CD8-positive, alpha-beta memory T cell (primary cell): ENCODE results near the gene DLX1. TPM values are rescaled to one million over a fixed set of nuclear protein-coding genes. Genes with fewer than 3 reads are reported as not detected.
A peak's percentile ranks its signal among the peaks of the same experiment; 100 is the strongest.

Experiments used
- CTCF ChIA-PET: fragments of 350-600 bp; sonication (Branson Sonifier 250); formaldehyde crosslinking; loops from one replicate; lab custom pipeline; 2021; ENCODE audit warnings: antibody characterized with exemption; lab: Charles Lee
- POLR2A ChIA-PET: fragments of 350-600 bp; sonication (Branson Sonifier 250); formaldehyde crosslinking; loops from one replicate; lab custom pipeline; 2021; ENCODE audit warnings: antibody characterized with exemption; lab: Charles Lee
- DNase-seq, 5 donors: peaks; one replicate each; pipeline versions ENCODE4 v3.0.0 to v3.0.0-alpha.2; 2020 to 2022; ENCODE audit warnings: mixed read lengths in 1 of 5
- H3K27ac ChIP-seq: one replicate; pipeline ENCODE4 v1.7.0; 2013; ENCODE audit warnings: low read depth, mild to moderate bottlenecking, low read length, moderate library complexity
- H3K27me3 ChIP-seq: 2 replicates; pipeline ENCODE4 v1.7.0; 2013; ENCODE audit warnings: low read length, mild to moderate bottlenecking; ENCODE audit not compliant: insufficient read depth, poor library complexity, severe bottlenecking
- H3K36me3 ChIP-seq: 2 replicates; pipeline ENCODE4 v1.7.0; 2013; ENCODE audit warnings: mild to moderate bottlenecking, low read length, moderate library complexity; ENCODE audit not compliant: insufficient read depth
- H3K4me1 ChIP-seq: 2 replicates; pipeline ENCODE4 v1.7.0; 2013; ENCODE audit warnings: mild to moderate bottlenecking, low read length, moderate library complexity; ENCODE audit not compliant: insufficient read depth
- H3K4me3 ChIP-seq: 2 replicates; pipeline ENCODE4 v1.7.0; 2013; ENCODE audit warnings: mild to moderate bottlenecking, low read length
- H3K9me3 ChIP-seq: 2 replicates; pipeline ENCODE4 v1.7.0; 2013; ENCODE audit warnings: mild to moderate bottlenecking, low read length
- H3K27ac Mint-ChIP-seq, 8 donors: one replicate each; pipeline ENCODE4 v1.8.0; 2020 to 2021; ENCODE audit warnings: mixed read lengths in 8 of 8, mild to moderate bottlenecking in 6 of 8, inconsistent platforms in 3 of 8, moderate library complexity in 3 of 8
- H3K27me3 Mint-ChIP-seq, 2 donors: one replicate each; pipeline ENCODE4 v1.8.0; 2020 to 2021; ENCODE audit warnings: mixed read lengths in 2 of 2, mild to moderate bottlenecking in 1 of 2, moderate library complexity in 1 of 2
- H3K36me3 Mint-ChIP-seq, 3 donors: one replicate each; pipeline ENCODE4 v1.8.0; 2020 to 2021; ENCODE audit warnings: mixed read lengths in 3 of 3, inconsistent platforms in 1 of 3, mild to moderate bottlenecking in 1 of 3
- H3K4me1 Mint-ChIP-seq, 3 donors: one replicate each; pipeline ENCODE4 v1.8.0; 2020 to 2021; ENCODE audit warnings: mixed read lengths in 3 of 3, inconsistent platforms in 1 of 3, mild to moderate bottlenecking in 1 of 3
- H3K4me3 Mint-ChIP-seq, 7 donors: one replicate each; pipeline ENCODE4 v1.8.0; 2020 to 2021; ENCODE audit warnings: mixed read lengths in 7 of 7, mild to moderate bottlenecking in 6 of 7, moderate library complexity in 4 of 7, inconsistent platforms in 2 of 7
- H3K9me3 Mint-ChIP-seq, 5 donors: one replicate each; pipeline ENCODE4 v1.8.0; 2020 to 2022; ENCODE audit warnings: mixed read lengths in 5 of 5, mild to moderate bottlenecking in 3 of 5, moderate library complexity in 2 of 5, inconsistent platforms in 1 of 5
- polyA plus RNA-seq: library from polyadenylated mRNA; unstranded; fragments of 300-500 nt; fragmentation: Illumina TruSeq; gene quantifications from one replicate; pipeline ENCODE4 v1.2.3, GENCODE V29; 2021
- total RNA-seq, 2 experiments: library from RNA; stranded (reverse); gene quantifications; one replicate each; pipeline ENCODE4 v1.2.3, GENCODE V29; 2021

DLX1 gene
- total RNA-seq (not detected), polyA plus RNA-seq (not detected)

GRCh38 chr2:172085460-172086159, at the start of gene DLX1:
DLX1 (plus strand) TSS chr2:172085507; CDS start chr2:172085678, 171 bp downstream.
- H3K27ac ChIP-seq, result peak within 1 kb of the TSS; percentile 71
- H3K27ac Mint-ChIP-seq, result peak within 1 kb of the TSS in 6 of 8 donors; percentile 31 to 92 (median 76)
- CTCF ChIA-PET, result interaction anchor here (0.8 to 2.2 kb wide), 3 partner anchors 10 to 21 kb away, joined by 3 to 9 read pairs (median 3); no protein-coding TSS in a partner anchor
- H3K27me3 Mint-ChIP-seq, result peaks cover 98 to 100% of the 10 kb centered on the region in 2 donors
- H3K27me3 ChIP-seq, result peaks cover 100% of the 10 kb centered on the region
- DNase-seq, result peak in 1 of 5 donors; percentile 11
- H3K9me3 ChIP-seq, result no peaks in the 10 kb centered on the region
- no peaks in the 10 kb centered on the region for H3K36me3 ChIP-seq
- peak within 1 kb of the TSS; percentile 78 to 92 (median 81) for H3K4me3 Mint-ChIP-seq
- H3K4me3 ChIP-seq, result peak within 1 kb of the TSS; percentile 46
- peaks cover 0 to 2% (median 0%) of the 10 kb centered on the region in 3 donors for H3K36me3 Mint-ChIP-seq
- H3K9me3 Mint-ChIP-seq, result peaks cover 3 to 43% (median 20%) of the 10 kb centered on the region in 5 donors
- peaks cover 57% of the 10 kb centered on the region for H3K4me1 ChIP-seq
- POLR2A ChIA-PET, result no interaction called here
- peaks cover 48 to 61% (median 59%) of the 10 kb centered on the region in 3 donors for H3K4me1 Mint-ChIP-seq

GRCh38 chr2:172038121-172038520, 47.2 kb upstream of the DLX1 start:
- Mint-ChIP-seq H3K27ac (no peak overlapping the region), H3K9me3 (no peaks in the 10 kb centered on the region), H3K4me3 (no peak overlapping the region), H3K36me3 (peaks cover 0 to 3% (median 0%) of the 10 kb centered on the region in 3 donors), H3K4me1 (no peaks in the 10 kb centered on the region), H3K27me3 (no peaks in the 10 kb centered on the region)
- no peaks in the 10 kb centered on the region for H3K27me3 ChIP-seq
- H3K36me3 ChIP-seq, result no peaks in the 10 kb centered on the region
- POLR2A ChIA-PET, result no interaction called here
- no peak for DNase-seq
- H3K4me1 ChIP-seq, result no peaks in the 10 kb centered on the region
- no peak overlapping the region for H3K4me3 ChIP-seq
- CTCF ChIA-PET, result interaction anchor here (0.9 kb wide), 1 partner anchor 12 kb away, joined by 3 read pairs; no protein-coding TSS in a partner anchor
- no peak overlapping the region for H3K27ac ChIP-seq
- H3K9me3 ChIP-seq, result no peaks in the 10 kb centered on the region

- ChIA-PET POLR2A (no interaction called here), CTCF (interaction anchor here (0.9 kb wide), 1 partner anchor 11 kb away, joined by 3 read pairs; no protein-coding TSS in a partner anchor)
- no peak for DNase-seq
- Histone ChIP-seq H3K9me3 (no peaks in the 10 kb centered on the region), H3K27ac (no peak overlapping the region), H3K4me1 (no peaks in the 10 kb centered on the region), H3K36me3 (no peaks in the 10 kb centered on the region), H3K27me3 (no peaks in the 10 kb centered on the region), H3K4me3 (no peak overlapping the region)
- H3K9me3 Mint-ChIP-seq, result no peaks in the 10 kb centered on the region
- peaks cover 0 to 3% (median 0%) of the 10 kb centered on the region in 3 donors for H3K36me3 Mint-ChIP-seq
- no peak overlapping the region for H3K27ac Mint-ChIP-seq
- no peaks in the 10 kb centered on the region for H3K4me1 Mint-ChIP-seq
- no peaks in the 10 kb centered on the region for H3K27me3 Mint-ChIP-seq
- H3K4me3 Mint-ChIP-seq, result no peak overlapping the region
Observed at GRCh38 chr2:172038604-172039003, 46.7 kb upstream of the DLX1 start.

DNA sequence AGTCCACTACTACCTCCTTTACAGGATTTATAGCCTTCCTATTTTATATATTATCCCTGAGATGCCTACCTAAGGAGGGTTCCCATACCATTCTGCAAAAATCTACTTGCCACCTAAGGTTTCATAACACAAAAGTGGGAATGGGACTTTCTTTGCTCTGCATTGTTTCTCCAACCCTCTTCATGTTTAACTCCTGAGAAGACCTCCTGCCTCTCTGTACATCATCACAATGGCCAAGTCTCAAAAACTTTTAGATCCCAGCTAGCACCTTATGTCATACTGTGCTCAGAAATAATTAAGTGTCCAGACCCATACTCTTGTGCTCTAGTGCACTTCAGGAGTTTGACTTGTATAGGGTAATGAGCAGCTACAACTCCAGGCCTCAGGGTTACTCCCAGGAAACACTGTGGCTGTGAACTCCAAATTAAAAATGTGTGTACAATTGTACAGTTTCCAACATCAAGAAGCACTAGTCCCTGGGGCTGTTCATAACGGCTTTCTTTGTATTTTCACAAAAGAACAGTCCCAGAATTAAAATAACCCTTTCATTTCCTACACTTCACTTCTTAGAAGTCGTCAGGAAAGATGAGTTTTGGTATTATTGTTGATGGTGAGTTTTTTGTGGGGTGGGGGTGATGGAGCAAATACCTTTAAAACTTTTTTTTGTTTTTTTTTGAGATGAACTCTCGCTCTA, 46.1 kb upstream of the DLX1 start:
- H3K9me3 ChIP-seq, result no peaks in the 10 kb centered on the region
- DNase-seq, result no peak
- no peaks in the 10 kb centered on the region for H3K27me3 Mint-ChIP-seq
- H3K36me3 Mint-ChIP-seq, result peaks cover 0 to 3% (median 0%) of the 10 kb centered on the region in 3 donors
- no peaks in the 10 kb centered on the region for H3K27me3 ChIP-seq
- no peak overlapping the region for H3K4me3 Mint-ChIP-seq
- ChIA-PET CTCF (no interaction called here), POLR2A (no interaction called here)
- H3K27ac Mint-ChIP-seq, result no peak overlapping the region
- no peaks in the 10 kb centered on the region for H3K4me1 Mint-ChIP-seq
- no peak overlapping the region for H3K27ac ChIP-seq
- no peaks in the 10 kb centered on the region for H3K9me3 Mint-ChIP-seq
- no peaks in the 10 kb centered on the region for H3K4me1 ChIP-seq
- no peaks in the 10 kb centered on the region for H3K36me3 ChIP-seq
- no peak overlapping the region for H3K4me3 ChIP-seq

DNA sequence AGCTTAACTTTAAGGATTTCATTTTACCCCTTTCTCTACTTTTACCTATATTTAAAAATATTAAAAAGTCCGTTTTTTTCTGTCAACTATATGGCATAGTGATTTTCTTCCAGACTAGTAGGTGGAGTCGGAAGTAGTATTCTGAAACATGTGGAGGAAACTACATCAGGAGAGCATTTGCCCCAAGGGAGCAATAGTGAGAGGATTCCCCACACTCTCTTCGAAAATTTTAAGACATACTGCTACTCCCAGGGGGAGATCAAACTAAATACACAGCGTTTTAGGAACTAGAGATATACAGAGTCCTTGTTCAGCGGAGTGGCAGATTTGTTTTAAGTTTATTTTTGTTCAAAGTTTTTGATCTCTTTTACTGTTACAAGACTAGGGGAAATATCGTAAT, 45.0 kb upstream of the DLX1 start:
- H3K36me3 ChIP-seq, result no peaks in the 10 kb centered on the region
- H3K4me1 Mint-ChIP-seq, result no peaks in the 10 kb centered on the region
- ChIA-PET CTCF (no interaction called here), POLR2A (no interaction called here)
- no peaks in the 10 kb centered on the region for H3K27me3 ChIP-seq
- no peak for DNase-seq
- H3K4me3 Mint-ChIP-seq, result no peak overlapping the region
- H3K4me1 ChIP-seq, result no peaks in the 10 kb centered on the region
- peaks cover 0 to 3% (median 0%) of the 10 kb centered on the region in 3 donors for H3K36me3 Mint-ChIP-seq
- H3K9me3 Mint-ChIP-seq, result no peaks in the 10 kb centered on the region
- H3K9me3 ChIP-seq, result no peaks in the 10 kb centered on the region
- H3K27ac ChIP-seq, result no peak overlapping the region
- no peaks in the 10 kb centered on the region for H3K27me3 Mint-ChIP-seq
- H3K4me3 ChIP-seq, result no peak overlapping the region
- no peak overlapping the region for H3K27ac Mint-ChIP-seq

DNA sequence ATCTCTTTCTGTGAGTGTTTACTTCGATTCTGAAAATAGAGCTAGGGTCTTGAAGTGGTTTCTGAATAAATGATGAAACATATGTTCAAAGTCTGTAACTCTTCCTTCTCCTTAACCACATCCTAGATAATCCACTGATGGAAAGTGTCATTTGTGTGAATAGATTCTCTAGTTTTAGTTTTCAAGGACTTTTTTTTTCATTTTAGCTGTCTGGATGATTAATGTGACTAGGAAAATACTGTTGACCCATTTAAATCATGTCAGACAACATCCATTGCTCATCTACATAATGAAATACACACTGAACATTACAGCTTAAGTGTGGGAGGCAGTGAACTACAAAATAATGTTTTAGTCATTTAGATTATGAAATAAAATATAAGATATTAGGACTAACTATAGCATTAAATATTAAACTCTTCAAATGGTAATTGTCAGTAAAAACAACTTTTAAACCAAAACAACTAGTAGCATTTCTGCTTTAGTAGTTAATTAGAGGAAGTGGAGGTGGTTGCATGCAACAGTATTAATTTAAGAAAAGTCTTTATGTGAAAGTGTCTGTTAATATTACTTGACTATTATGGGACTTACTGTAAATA, 39.1 kb upstream of the DLX1 start:
- no peaks in the 10 kb centered on the region for H3K27me3 ChIP-seq
- no peaks in the 10 kb centered on the region for H3K9me3 ChIP-seq
- H3K9me3 Mint-ChIP-seq, result no peaks in the 10 kb centered on the region
- POLR2A ChIA-PET, result no interaction called here
- H3K4me1 Mint-ChIP-seq, result no peaks in the 10 kb centered on the region
- no peaks in the 10 kb centered on the region for H3K27me3 Mint-ChIP-seq
- no peak overlapping the region for H3K27ac ChIP-seq
- no peak for DNase-seq
- CTCF ChIA-PET, result no interaction called here
- no peak overlapping the region for H3K4me3 Mint-ChIP-seq
- H3K36me3 ChIP-seq, result no peaks in the 10 kb centered on the region
- no peak overlapping the region for H3K27ac Mint-ChIP-seq
- H3K4me3 ChIP-seq, result no peak overlapping the region
- no peaks in the 10 kb centered on the region for H3K4me1 ChIP-seq
- no peaks in the 10 kb centered on the region for H3K36me3 Mint-ChIP-seq

- Histone ChIP-seq H3K36me3 (no peaks in the 10 kb centered on the region), H3K4me1 (no peaks in the 10 kb centered on the region), H3K4me3 (no peak overlapping the region), H3K9me3 (no peaks in the 10 kb centered on the region), H3K27me3 (no peaks in the 10 kb centered on the region), H3K27ac (no peak overlapping the region)
- Mint-ChIP-seq H3K36me3 (no peaks in the 10 kb centered on the region), H3K27ac (no peak overlapping the region), H3K4me1 (no peaks in the 10 kb centered on the region), H3K4me3 (no peak overlapping the region), H3K27me3 (no peaks in the 10 kb centered on the region), H3K9me3 (no peaks in the 10 kb centered on the region)
- DNase-seq, result no peak
- ChIA-PET POLR2A (no interaction called here), CTCF (no interaction called here)
Observed at GRCh38 chr2:172046866-172047565, 38.3 kb upstream of the DLX1 start.
